IMR-90 (cell line): Measurements from ENCODE around the gene TUB. TPM values are rescaled to one million over a fixed set of nuclear protein-coding genes. Genes with fewer than 3 reads are reported as not detected.

Experiments
- ATAC-seq: fragments of 200-7000 bp; cut with Tn5 transposase; 2 replicates; pipeline ENCODE4 v1.9.1; 2020; ENCODE audit warnings: low read depth, mild to moderate bottlenecking, moderate library complexity
- BruUV-seq: library from RNA; stranded (reverse); fragments of 400-500 nt; replicated peaks from 2 replicates; lab custom pipeline; 2021; lab: Mats Ljungman, UMichigan
- CTCF ChIA-PET: fragments of 300-600 bp; formaldehyde crosslinking; extraction: SDS; loops from one replicate; lab custom pipeline; 2021; ENCODE audit warnings: antibody characterized with exemption; lab: Yijun Ruan, JAX
- POLR2A ChIA-PET: fragments of 300-600 bp; sonication (Branson Sonifier 250); formaldehyde crosslinking; loops from one replicate; lab custom pipeline; 2022; ENCODE audit warnings: antibody characterized with exemption; ENCODE audit not compliant: unreplicated experiment; lab: Charles Lee
- DNase-seq: peaks from one replicate; pipeline ENCODE4 v3.0.0; 2013
- H2AFZ ChIP-seq: replicated peaks from 2 replicates; pipeline ENCODE3; 2013; ENCODE audit warnings: low read length, mild to moderate bottlenecking; ENCODE audit not compliant: poor library complexity
- H2AK5ac ChIP-seq: 2 replicates; pipeline ENCODE4 v1.6.1; 2013; ENCODE audit warnings: low read depth, low read length, inconsistent platforms
- H2AK9ac ChIP-seq: replicated peaks from 2 replicates; pipeline ENCODE3; 2013; ENCODE audit warnings: mild to moderate bottlenecking, low read depth, low read length, moderate library complexity; ENCODE audit not compliant: poor library complexity
- H2BK120ac ChIP-seq: 2 replicates; pipeline ENCODE4 v1.6.1; 2013; ENCODE audit warnings: low read depth, low read length, inconsistent platforms
- H2BK15ac ChIP-seq: 3 replicates; pipeline ENCODE4 v1.6.1; 2013; ENCODE audit warnings: low read depth, low read length, inconsistent platforms
- H2BK20ac ChIP-seq: 2 replicates; pipeline ENCODE4 v1.6.1; 2013; ENCODE audit warnings: low read depth, mild to moderate bottlenecking, inconsistent platforms, low read length, moderate library complexity
- H2BK5ac ChIP-seq: 2 replicates; pipeline ENCODE4 v1.6.1; 2013; ENCODE audit warnings: mild to moderate bottlenecking, low read depth, low read length, inconsistent platforms; ENCODE audit not compliant: poor library complexity, severe bottlenecking
- H3K14ac ChIP-seq: replicated peaks from 2 replicates; pipeline ENCODE4 v1.6.1; 2013; ENCODE audit warnings: low read depth, low read length, inconsistent platforms
- H3K18ac ChIP-seq: 2 replicates; pipeline ENCODE4 v1.6.1; 2013; ENCODE audit warnings: low read depth, low read length, control low read depth
- H3K23ac ChIP-seq: 2 replicates; pipeline ENCODE4 v1.6.1; 2013; ENCODE audit warnings: low read depth, low read length, inconsistent platforms
- H3K27ac ChIP-seq: 2 replicates; pipeline ENCODE4 v1.5.1; 2013; ENCODE audit warnings: mild to moderate bottlenecking, control low read depth, low read length; ENCODE audit not compliant: insufficient read depth
- H3K27me3 ChIP-seq: 2 replicates; pipeline ENCODE4 v1.6.1; 2013; ENCODE audit warnings: low read length; ENCODE audit not compliant: control insufficient read depth, insufficient read depth
- H3K36me3 ChIP-seq: 2 replicates; pipeline ENCODE4 v1.6.1; 2013; ENCODE audit warnings: low read length, mixed read lengths; ENCODE audit not compliant: control insufficient read depth, insufficient read depth
- H3K4ac ChIP-seq: 2 replicates; pipeline ENCODE4 v1.6.1; 2013; ENCODE audit warnings: low read depth, low read length, inconsistent platforms
- H3K4me1 ChIP-seq: 2 replicates; pipeline ENCODE4 v1.6.1; 2013; ENCODE audit warnings: low read length, mixed read lengths; ENCODE audit not compliant: control insufficient read depth, insufficient read depth
- H3K4me2 ChIP-seq: 2 replicates; pipeline ENCODE4 v1.6.1; 2013; ENCODE audit warnings: low read depth, mild to moderate bottlenecking, control low read depth, low read length, moderate library complexity
- H3K4me3 ChIP-seq: 2 replicates; pipeline ENCODE4 v1.5.1; 2013; ENCODE audit warnings: low read depth, mild to moderate bottlenecking, control low read depth, low read length, moderate library complexity; ENCODE audit not compliant: insufficient read depth
- H3K56ac ChIP-seq: 2 replicates; pipeline ENCODE4 v1.6.1; 2013; ENCODE audit warnings: low read length, inconsistent platforms; ENCODE audit not compliant: insufficient read depth; ENCODE audit errors: extremely low read depth
- H3K79me1 ChIP-seq, 2 experiments: 2 replicates each; pipeline ENCODE4 v1.6.1; 2013; ENCODE audit warnings: low read length in 2 of 2, inconsistent platforms in 1 of 2, low read depth in 1 of 2
- H3K9ac ChIP-seq: 2 replicates; pipeline ENCODE4 v1.6.1; 2013; ENCODE audit warnings: low read depth, low read length, control low read depth
- H3K9me1 ChIP-seq: 2 replicates; pipeline ENCODE4 v1.6.1; 2013; ENCODE audit warnings: low read length, inconsistent platforms; ENCODE audit not compliant: insufficient read depth
- H3K9me3 ChIP-seq: 2 replicates; pipeline ENCODE4 v1.6.1; 2013; ENCODE audit warnings: low read length; ENCODE audit not compliant: control insufficient read depth, insufficient read depth
- H4K20me1 ChIP-seq: 2 replicates; pipeline ENCODE4 v1.6.1; 2013; ENCODE audit warnings: low read length, inconsistent platforms; ENCODE audit not compliant: insufficient read depth
- H4K5ac ChIP-seq: 2 replicates; pipeline ENCODE4 v1.6.1; 2013; ENCODE audit warnings: mild to moderate bottlenecking, low read depth, low read length, control low read depth
- H4K8ac ChIP-seq, 2 experiments: 2 replicates each; pipeline ENCODE4 v1.6.1; 2013; ENCODE audit warnings: low read depth in 2 of 2, low read length in 2 of 2, control low read depth in 1 of 2, inconsistent platforms in 1 of 2
- H4K91ac ChIP-seq: 2 replicates; pipeline ENCODE4 v1.6.1; 2013; ENCODE audit warnings: low read depth, low read length, inconsistent platforms; ENCODE audit not compliant: insufficient read depth
- CEBPB ChIP-seq: IDR thresholded peaks from 2 replicates; pipeline ENCODE4 v1.6.1; 2012; ENCODE audit warnings: low read depth, low read length, improper control_type of control experiment
- CTCF ChIP-seq: conservative IDR thresholded peaks from 2 replicates; pipeline ENCODE4 v1.5.1; 2012; ENCODE audit warnings: mild to moderate bottlenecking, low read depth, low read length, improper control_type of control experiment
- FOS ChIP-seq: fragments of 150-350 bp; IDR thresholded peaks from 2 replicates; pipeline ENCODE4 v1.6.1; 2016; ENCODE audit warnings: low read depth, low read length
- MAZ ChIP-seq: IDR thresholded peaks from 2 replicates; pipeline ENCODE4 v1.6.1; 2012; ENCODE audit warnings: low read depth, mild to moderate bottlenecking, low read length, improper control_type of control experiment, moderate library complexity, borderline replicate concordance
- RAD21 ChIP-seq: IDR thresholded peaks from 2 replicates; pipeline ENCODE4 v1.6.1; 2012; ENCODE audit warnings: low read length, improper control_type of control experiment
- SMC3 ChIP-seq: fragments of 150-350 bp; IDR thresholded peaks from 2 replicates; pipeline ENCODE4 v1.6.1; 2016; ENCODE audit warnings: low read depth, mild to moderate bottlenecking, antibody characterized with exemption, low read length, moderate library complexity
- WGBS, 2 experiments: methylation state at CpG; one replicate each; pipeline versions ENCODE4 v1.1.5 to v1.1.7; 2013; ENCODE audit warnings: missing lambda C conversion rate in 2 of 2; ENCODE audit not compliant: insufficient read length in 1 of 2; ENCODE audit errors: extremely low coverage in 2 of 2; 5-methylcytosine and 5-hydroxymethylcytosine counted together
- dilution Hi-C: fragments of 300-500 bp; cut with HindIII; formaldehyde crosslinking; loops from one replicate; pipeline ENCODE4 v1.14.3; 2018; ENCODE audit warnings: low sequenced_read_pairs; ENCODE audit not compliant: unreplicated experiment
- in situ Hi-C: fragments of 300-500 bp; cut with MboI; formaldehyde crosslinking; loops from 3 replicates; pipeline ENCODE4 v1.14.3; 2019; ENCODE audit warnings: low sequenced_read_pairs, inconsistent platforms, mixed read lengths
- intact Hi-C: fragments of 100-400 bp; cut with micrococcal nuclease; formaldehyde crosslinking; loops from 2 replicates; pipeline ENCODE4 v1.10.0; 2022
- polyA plus RNA-seq, 3 experiments: library from polyadenylated mRNA; depleted of rRNA; stranded (reverse); fragments of >200 nt; gene quantifications; 2 replicates each; pipeline ENCODE4 v1.2.3, GENCODE V29; 2012; ENCODE audit warnings: low replicate concordance in 1 of 3
- total RNA-seq: library from RNA; depleted of rRNA; stranded (reverse); fragments of >200 nt; gene quantifications from 2 replicates; pipeline ENCODE4 v1.2.3, GENCODE V29; 2012

The TUB gene
- total and polyA plus RNA-seq, 2 of the 4 experiments (the other 2 are of a cell fraction): 11.8 to 12.9 TPM

DNA sequence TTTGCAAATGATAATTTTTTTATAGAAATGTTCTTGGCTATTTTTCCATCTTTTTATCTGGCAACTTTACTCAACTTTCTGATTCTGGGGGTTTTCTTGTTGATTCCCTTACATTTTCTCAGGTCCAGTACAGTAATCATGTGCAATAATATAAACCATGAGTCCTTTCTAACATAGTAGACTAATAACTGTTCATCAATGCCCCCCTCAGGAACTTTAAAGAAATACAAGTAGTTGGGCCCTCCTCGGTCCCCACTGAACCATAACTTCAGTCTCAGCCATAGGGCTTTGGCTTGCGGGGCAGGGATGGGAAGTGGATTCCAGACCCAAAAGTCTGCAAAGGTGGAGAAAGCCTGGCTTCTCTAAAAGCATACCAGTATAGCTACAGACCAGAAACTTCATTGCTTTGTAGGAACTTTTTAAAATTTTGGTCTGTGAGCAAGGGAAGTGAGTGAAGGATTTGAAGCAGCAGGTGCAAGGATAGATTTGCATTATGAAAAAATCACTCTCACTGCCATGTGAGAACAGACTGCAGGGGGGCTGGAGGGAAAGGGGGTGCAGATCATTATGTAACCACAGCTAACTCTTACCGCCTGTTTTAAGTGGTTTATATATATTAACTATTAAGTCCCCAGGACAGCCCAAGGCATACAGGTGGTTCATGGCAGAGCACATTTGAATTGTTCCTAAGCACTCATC lies 10.4 kb upstream of the TUB start:
- dilution Hi-C loops (no loop called here), intact Hi-C loops (loop anchor here (1.0 kb wide), 2 partner anchors 37 to 64 kb away; no protein-coding TSS in a partner anchor), in situ Hi-C loops (no loop called here)
- H3K79me1 ChIP-seq: no peaks in the 10 kb centered on the region
- no peaks in the 10 kb centered on the region for H3K9me3 ChIP-seq
- H2BK120ac ChIP-seq: no peak overlapping the region
- POLR2A ChIA-PET: no interaction called here
- H4K91ac ChIP-seq: no peak overlapping the region
- peak; percentile 57 for ATAC-seq
- H3K14ac ChIP-seq: no peak overlapping the region
- no TSS peak for BruUV-seq
- no peak overlapping the region for H3K56ac ChIP-seq
- H2AFZ ChIP-seq: no peak overlapping the region
- H2BK15ac ChIP-seq: no peak overlapping the region
- H2BK20ac ChIP-seq: no peak overlapping the region
- H4K5ac ChIP-seq: no peak overlapping the region
- no peak overlapping the region for H3K9ac ChIP-seq
- no peak overlapping the region for H2AK5ac ChIP-seq
- WGBS, 2 experiments: no CpG with 5 or more reads among the region's 3 CpGs
- H3K27ac ChIP-seq: no peak overlapping the region
- H3K4me1 ChIP-seq: peaks cover 12% of the 10 kb centered on the region
- H3K9me1 ChIP-seq: peaks cover 10% of the 10 kb centered on the region
- no peak overlapping the region for H3K4ac ChIP-seq
- no peak overlapping the region for H3K4me3 ChIP-seq
- no peak overlapping the region for H3K18ac ChIP-seq
- no peak overlapping the region for H2AK9ac ChIP-seq
- peak; percentile 61 for DNase-seq
- H4K8ac ChIP-seq: no peak overlapping the region
- peaks cover 12% of the 10 kb centered on the region; the same call in 1 of the 2 replicates for H3K27me3 ChIP-seq
- H3K23ac ChIP-seq: no peak overlapping the region
- CTCF ChIA-PET: interaction anchor here (0.6 to 0.9 kb wide), 2 partner anchors 22 to 159 kb away, joined by 3 read pairs; no protein-coding TSS in a partner anchor
- TF ChIP-seq CEBPB: no peak
- peak; percentile 58 for TF ChIP-seq RAD21
- peak; percentile 50; the same call in 1 of the 2 replicates for TF ChIP-seq SMC3
- no peak for TF ChIP-seq MAZ
- TF ChIP-seq CTCF: peak; percentile 62
- TF ChIP-seq FOS: no peak
- H4K20me1 ChIP-seq: peaks cover 6% of the 10 kb centered on the region
- no peaks in the 10 kb centered on the region for H3K36me3 ChIP-seq
- H2BK5ac ChIP-seq: no peak overlapping the region
- H3K4me2 ChIP-seq: no peak overlapping the region
